HCT116 (cell line): ENCODE results near the gene OCRL. TPM values are rescaled to one million over a fixed set of nuclear protein-coding genes. Genes with fewer than 3 reads are reported as not detected.

ENCODE experiments used
- ATAC-seq: fragments of 200-7000 bp; cut with Tn5 transposase; 2 replicates; pipeline ENCODE4 v1.9.1; 2020; ENCODE audit warnings: mild to moderate bottlenecking, moderate library complexity
- BruUV-seq: library from RNA; stranded (reverse); fragments of 400-500 nt; replicated peaks from 2 replicates; lab custom pipeline; 2021; lab: Mats Ljungman, UMichigan
- CTCF ChIA-PET: fragments of 300-600 bp; sonication (Branson Sonifier 250); formaldehyde crosslinking; loops from one replicate; lab custom pipeline; 2021; ENCODE audit warnings: antibody characterized with exemption; lab: Charles Lee
- POLR2A ChIA-PET: fragments of 300-600, 350-600 bp; sonication (Branson Sonifier 250); formaldehyde crosslinking; loops from one replicate; lab custom pipeline; 2021; ENCODE audit warnings: antibody characterized with exemption; lab: Charles Lee
- RAD21 ChIA-PET, 2 experiments: fragments of 300-600 bp; sonication (Branson Sonifier 250); formaldehyde crosslinking; loops; one replicate each; lab custom pipeline; 2023; ENCODE audit warnings: low total read pairs in 2 of 2; ENCODE audit not compliant: uncharacterized antibody in 2 of 2, unreplicated experiment in 2 of 2, low non-redundant PET in 1 of 2; lab: Charles Lee
- DNase-seq: peaks from one replicate; pipeline ENCODE4 v3.0.0-alpha.2; 2010; ENCODE audit warnings: low read depth, low spot score
- H2AFZ ChIP-seq: fragments of 200-600 bp; shearing (Covaris generic), sonication (generic); 2 replicates; pipeline ENCODE4 v1.6.1; 2017; ENCODE audit warnings: low read depth, mixed run types, mixed read lengths, antibody characterized with exemption, low read length; ENCODE audit not compliant: poor library complexity, severe bottlenecking
- H3K27ac ChIP-seq: 2 replicates; pipeline ENCODE4 v1.5.1; 2012; ENCODE audit warnings: low read depth, low read length
- H3K27me3 ChIP-seq: fragments of 200-600 bp; sonication (generic); 2 replicates; pipeline ENCODE4 v1.6.1; 2016; ENCODE audit warnings: mixed run types, low read length, mixed read lengths; ENCODE audit not compliant: insufficient read depth
- H3K36me3 ChIP-seq, 2 experiments: fragments of 200-500 bp in 1 of 2; fragments of 200-600 bp in 1 of 2; sonication (Bioruptor generic) in 1 of 2; sonication (generic) in 1 of 2; 2 replicates each; pipeline versions ENCODE4 v1.5.1 to v1.6.1; 2014 to 2016; ENCODE audit warnings: low read length in 2 of 2, inconsistent platforms in 1 of 2, mixed read lengths in 1 of 2, mixed run types in 1 of 2; ENCODE audit not compliant: insufficient read depth in 2 of 2, control insufficient read depth in 1 of 2
- H3K4me1 ChIP-seq, 2 experiments: fragments of 200-600 bp in 1 of 2; sonication (generic) in 1 of 2; 2 replicates each; pipeline versions ENCODE4 v1.5.1 to v1.6.1; 2012 to 2017; ENCODE audit warnings: low read length in 2 of 2, inconsistent platforms in 1 of 2, mild to moderate bottlenecking in 1 of 2, mixed read lengths in 1 of 2, mixed run types in 1 of 2, moderate library complexity in 1 of 2; ENCODE audit not compliant: insufficient read depth in 2 of 2, control insufficient read depth in 1 of 2
- H3K4me2 ChIP-seq: fragments of 200-600 bp; sonication (generic); 2 replicates; pipeline ENCODE4 v1.6.1; 2017; ENCODE audit warnings: mixed run types, low read length, mixed read lengths
- H3K4me3 ChIP-seq, 2 experiments: fragments of 200-600 bp in 1 of 2; sonication (generic) in 1 of 2; replicated peaks in 1 of 2; 2 replicates each; pipeline ENCODE4 v1.5.1; 2011 to 2016; ENCODE audit warnings: low read length in 2 of 2, control low read depth in 1 of 2, low read depth in 1 of 2, mild to moderate bottlenecking in 1 of 2, mixed read lengths in 1 of 2, mixed run types in 1 of 2
- H3K79me2 ChIP-seq: fragments of 200-600 bp; sonication (generic); 2 replicates; pipeline ENCODE4 v1.6.1; 2017; ENCODE audit warnings: mild to moderate bottlenecking, mixed run types, low read length, moderate library complexity, mixed read lengths; ENCODE audit not compliant: insufficient read depth
- H3K9ac ChIP-seq: fragments of 200-600 bp; sonication (generic); 2 replicates; pipeline ENCODE4 v1.6.1; 2016; ENCODE audit warnings: low read length, mixed read lengths
- H3K9me2 ChIP-seq: fragments of 200-600 bp; sonication (generic), shearing (Covaris generic); 2 replicates; pipeline ENCODE4 v1.6.1; 2017; ENCODE audit warnings: mixed run types, mild to moderate bottlenecking, moderate library complexity; ENCODE audit not compliant: insufficient read depth
- H3K9me3 ChIP-seq, 2 experiments: fragments of 200-500 bp in 1 of 2; fragments of 200-600 bp in 1 of 2; sonication (Bioruptor generic) in 1 of 2; sonication (generic) in 1 of 2; 2 replicates each; pipeline ENCODE4 v1.6.1; 2014 to 2017; ENCODE audit warnings: low read length in 2 of 2, mixed read lengths in 2 of 2, inconsistent platforms in 1 of 2, low read depth in 1 of 2, mild to moderate bottlenecking in 1 of 2, mixed run types in 1 of 2, moderate library complexity in 1 of 2; ENCODE audit not compliant: control insufficient read depth in 1 of 2, insufficient read depth in 1 of 2
- H4K20me1 ChIP-seq: fragments of 200-600 bp; sonication (generic), shearing (Covaris generic); 2 replicates; pipeline ENCODE4 v1.6.1; 2017; ENCODE audit warnings: mixed run types, mild to moderate bottlenecking, moderate library complexity; ENCODE audit not compliant: insufficient read depth
- CEBPB ChIP-seq: IDR thresholded peaks from 2 replicates; pipeline ENCODE4 v1.6.1; 2012; ENCODE audit warnings: low read depth
- EZH2 ChIP-seq: fragments of 200-600 bp; sonication (generic); IDR thresholded peaks from 2 replicates; pipeline ENCODE4 v1.6.1; 2017; ENCODE audit warnings: antibody characterized with exemption, mixed run types
- EZH2phosphoT487 ChIP-seq: fragments of 200-600 bp; IDR thresholded peaks from 2 replicates; pipeline ENCODE4 v1.6.1; 2018; ENCODE audit warnings: antibody characterized with exemption, borderline replicate concordance
- FOSL1 ChIP-seq: IDR thresholded peaks from 2 replicates; pipeline ENCODE4 v1.6.1; 2012; ENCODE audit warnings: low read depth
- JUND ChIP-seq: IDR thresholded peaks from 2 replicates; pipeline ENCODE4 v1.6.1; 2012
- RAD21 ChIP-seq: IDR thresholded peaks from 2 replicates; pipeline ENCODE4 v1.6.1; 2012; ENCODE audit warnings: low read depth, mild to moderate bottlenecking
- SIN3A ChIP-seq: IDR thresholded peaks from 2 replicates; pipeline ENCODE4 v1.6.1; 2012; ENCODE audit warnings: low read depth
- SP1 ChIP-seq: IDR thresholded peaks from 2 replicates; pipeline ENCODE4 v1.6.1; 2012; ENCODE audit warnings: low read depth
- SRF ChIP-seq: IDR thresholded peaks from 2 replicates; pipeline ENCODE4 v1.6.1; 2012; ENCODE audit warnings: low read depth
- YY1 ChIP-seq: IDR thresholded peaks from 2 replicates; pipeline ENCODE4 v1.6.1; 2011; ENCODE audit warnings: low read length, low read depth, moderate library complexity, mild to moderate bottlenecking; ENCODE audit not compliant: insufficient replicate concordance; ENCODE audit errors: extremely low read depth
- ZNF274 ChIP-seq: fragments of 200-500 bp; sonication (Bioruptor generic); IDR thresholded peaks from 2 replicates; pipeline ENCODE4 v1.6.1; 2014; ENCODE audit warnings: mild to moderate bottlenecking, low read depth, low read length, inconsistent platforms
- intact Hi-C: fragments of 100-400 bp; cut with micrococcal nuclease; formaldehyde crosslinking; loops from 2 replicates; pipeline ENCODE4 v1.10.0; 2022
- total RNA-seq: library from RNA; stranded (reverse); gene quantifications from one replicate; pipeline ENCODE4 v1.2.1, GENCODE V29; 2021; ENCODE audit not compliant: unreplicated experiment
- TF ChIP-seq, protein P1 (sequence below): IDR thresholded peaks from 2 replicates; pipeline ENCODE4 v1.6.1; 2011; ENCODE audit warnings: mild to moderate bottlenecking, low read length, moderate library complexity; ENCODE audit not compliant: insufficient replicate concordance; ENCODE audit errors: extremely low read depth
- TF ChIP-seq, protein P2 (sequence below), 3 experiments: fragments of 200-600 bp in 1 of 3; sonication (generic) in 1 of 3; IDR thresholded peaks in 2 of 3; conservative IDR thresholded peaks in 1 of 3; 2 replicates each; pipeline ENCODE4 v1.5.1; 2012 to 2017; ENCODE audit warnings: low read depth in 2 of 3, low read length in 2 of 3, antibody characterized with exemption in 1 of 3, borderline replicate concordance in 1 of 3, control low read depth in 1 of 3, mild to moderate bottlenecking in 1 of 3, mixed read lengths in 1 of 3, mixed run types in 1 of 3, moderate library complexity in 1 of 3; ENCODE audit not compliant: insufficient read depth in 1 of 3
- TF ChIP-seq, protein P3 (sequence below): IDR thresholded peaks from 2 replicates; pipeline ENCODE4 v1.6.1; 2012; ENCODE audit warnings: low read depth

OCRL gene
- total RNA-seq, 1 experiment from 2014 or later = 19.8 TPM

- H3K9me2 ChIP-seq = no peaks in the 10 kb centered on the region
- no peaks in the 10 kb centered on the region for H3K4me1 ChIP-seq
- no peak overlapping the region for H3K4me2 ChIP-seq
- intact Hi-C loops = no loop called here
- H3K27me3 ChIP-seq = no peaks in the 10 kb centered on the region
- no TSS peak for BruUV-seq
- no peaks in the 10 kb centered on the region for H3K79me2 ChIP-seq
- no peak overlapping the region for H3K4me3 ChIP-seq
- ChIA-PET POLR2A (no interaction called here), CTCF (no interaction called here), RAD21 (no interaction called here)
- no peaks in the 10 kb centered on the region for H3K9me3 ChIP-seq
- no peak overlapping the region for H2AFZ ChIP-seq
- H3K36me3 ChIP-seq = no peaks in the 10 kb centered on the region
- TF ChIP-seq RAD21 (no peak), EZH2 (no peak), CEBPB (no peak), YY1 (no peak), FOSL1 (no peak), SP1 (no peak), EZH2phosphoT487 (no peak), SIN3A (no peak), SRF (no peak), ZNF274 (no peak), JUND (no peak)
- TF ChIP-seq, protein P1, sequence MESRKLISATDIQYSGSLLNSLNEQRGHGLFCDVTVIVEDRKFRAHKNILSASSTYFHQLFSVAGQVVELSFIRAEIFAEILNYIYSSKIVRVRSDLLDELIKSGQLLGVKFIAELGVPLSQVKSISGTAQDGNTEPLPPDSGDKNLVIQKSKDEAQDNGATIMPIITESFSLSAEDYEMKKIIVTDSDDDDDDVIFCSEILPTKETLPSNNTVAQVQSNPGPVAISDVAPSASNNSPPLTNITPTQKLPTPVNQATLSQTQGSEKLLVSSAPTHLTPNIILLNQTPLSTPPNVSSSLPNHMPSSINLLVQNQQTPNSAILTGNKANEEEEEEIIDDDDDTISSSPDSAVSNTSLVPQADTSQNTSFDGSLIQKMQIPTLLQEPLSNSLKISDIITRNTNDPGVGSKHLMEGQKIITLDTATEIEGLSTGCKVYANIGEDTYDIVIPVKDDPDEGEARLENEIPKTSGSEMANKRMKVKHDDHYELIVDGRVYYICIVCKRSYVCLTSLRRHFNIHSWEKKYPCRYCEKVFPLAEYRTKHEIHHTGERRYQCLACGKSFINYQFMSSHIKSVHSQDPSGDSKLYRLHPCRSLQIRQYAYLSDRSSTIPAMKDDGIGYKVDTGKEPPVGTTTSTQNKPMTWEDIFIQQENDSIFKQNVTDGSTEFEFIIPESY = no peak
- TF ChIP-seq, protein P2, sequence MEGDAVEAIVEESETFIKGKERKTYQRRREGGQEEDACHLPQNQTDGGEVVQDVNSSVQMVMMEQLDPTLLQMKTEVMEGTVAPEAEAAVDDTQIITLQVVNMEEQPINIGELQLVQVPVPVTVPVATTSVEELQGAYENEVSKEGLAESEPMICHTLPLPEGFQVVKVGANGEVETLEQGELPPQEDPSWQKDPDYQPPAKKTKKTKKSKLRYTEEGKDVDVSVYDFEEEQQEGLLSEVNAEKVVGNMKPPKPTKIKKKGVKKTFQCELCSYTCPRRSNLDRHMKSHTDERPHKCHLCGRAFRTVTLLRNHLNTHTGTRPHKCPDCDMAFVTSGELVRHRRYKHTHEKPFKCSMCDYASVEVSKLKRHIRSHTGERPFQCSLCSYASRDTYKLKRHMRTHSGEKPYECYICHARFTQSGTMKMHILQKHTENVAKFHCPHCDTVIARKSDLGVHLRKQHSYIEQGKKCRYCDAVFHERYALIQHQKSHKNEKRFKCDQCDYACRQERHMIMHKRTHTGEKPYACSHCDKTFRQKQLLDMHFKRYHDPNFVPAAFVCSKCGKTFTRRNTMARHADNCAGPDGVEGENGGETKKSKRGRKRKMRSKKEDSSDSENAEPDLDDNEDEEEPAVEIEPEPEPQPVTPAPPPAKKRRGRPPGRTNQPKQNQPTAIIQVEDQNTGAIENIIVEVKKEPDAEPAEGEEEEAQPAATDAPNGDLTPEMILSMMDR (IDR thresholded peaks at IDR 0.05 in 2 of 3, conservative IDR thresholded peaks at IDR 0.05 in 1 of 3; ENCODE audit: borderline replicate concordance in 1 of 3, insufficient read depth in 1 of 3, low read depth in 2 of 3, low read length in 2 of 3) = no peak
- TF ChIP-seq, protein P3, sequence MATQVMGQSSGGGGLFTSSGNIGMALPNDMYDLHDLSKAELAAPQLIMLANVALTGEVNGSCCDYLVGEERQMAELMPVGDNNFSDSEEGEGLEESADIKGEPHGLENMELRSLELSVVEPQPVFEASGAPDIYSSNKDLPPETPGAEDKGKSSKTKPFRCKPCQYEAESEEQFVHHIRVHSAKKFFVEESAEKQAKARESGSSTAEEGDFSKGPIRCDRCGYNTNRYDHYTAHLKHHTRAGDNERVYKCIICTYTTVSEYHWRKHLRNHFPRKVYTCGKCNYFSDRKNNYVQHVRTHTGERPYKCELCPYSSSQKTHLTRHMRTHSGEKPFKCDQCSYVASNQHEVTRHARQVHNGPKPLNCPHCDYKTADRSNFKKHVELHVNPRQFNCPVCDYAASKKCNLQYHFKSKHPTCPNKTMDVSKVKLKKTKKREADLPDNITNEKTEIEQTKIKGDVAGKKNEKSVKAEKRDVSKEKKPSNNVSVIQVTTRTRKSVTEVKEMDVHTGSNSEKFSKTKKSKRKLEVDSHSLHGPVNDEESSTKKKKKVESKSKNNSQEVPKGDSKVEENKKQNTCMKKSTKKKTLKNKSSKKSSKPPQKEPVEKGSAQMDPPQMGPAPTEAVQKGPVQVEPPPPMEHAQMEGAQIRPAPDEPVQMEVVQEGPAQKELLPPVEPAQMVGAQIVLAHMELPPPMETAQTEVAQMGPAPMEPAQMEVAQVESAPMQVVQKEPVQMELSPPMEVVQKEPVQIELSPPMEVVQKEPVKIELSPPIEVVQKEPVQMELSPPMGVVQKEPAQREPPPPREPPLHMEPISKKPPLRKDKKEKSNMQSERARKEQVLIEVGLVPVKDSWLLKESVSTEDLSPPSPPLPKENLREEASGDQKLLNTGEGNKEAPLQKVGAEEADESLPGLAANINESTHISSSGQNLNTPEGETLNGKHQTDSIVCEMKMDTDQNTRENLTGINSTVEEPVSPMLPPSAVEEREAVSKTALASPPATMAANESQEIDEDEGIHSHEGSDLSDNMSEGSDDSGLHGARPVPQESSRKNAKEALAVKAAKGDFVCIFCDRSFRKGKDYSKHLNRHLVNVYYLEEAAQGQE = no peak
- no peak overlapping the region for H3K9ac ChIP-seq
- H4K20me1 ChIP-seq = no peaks in the 10 kb centered on the region
- DNase-seq (no peak), ATAC-seq (no peak)
- no peak overlapping the region for H3K27ac ChIP-seq
Measured at GRCh38 chrX:129613596-129613995, 73.5 kb downstream of the OCRL start.
